ENCODE measurements around the gene HS3ST1. TPM values are rescaled to one million over a fixed set of nuclear protein-coding genes. Genes with fewer than 3 reads are reported as not detected.

HS3ST1 gene
- total RNA-seq, 1 experiment from 2014 or later, result 134 TPM

DNA sequence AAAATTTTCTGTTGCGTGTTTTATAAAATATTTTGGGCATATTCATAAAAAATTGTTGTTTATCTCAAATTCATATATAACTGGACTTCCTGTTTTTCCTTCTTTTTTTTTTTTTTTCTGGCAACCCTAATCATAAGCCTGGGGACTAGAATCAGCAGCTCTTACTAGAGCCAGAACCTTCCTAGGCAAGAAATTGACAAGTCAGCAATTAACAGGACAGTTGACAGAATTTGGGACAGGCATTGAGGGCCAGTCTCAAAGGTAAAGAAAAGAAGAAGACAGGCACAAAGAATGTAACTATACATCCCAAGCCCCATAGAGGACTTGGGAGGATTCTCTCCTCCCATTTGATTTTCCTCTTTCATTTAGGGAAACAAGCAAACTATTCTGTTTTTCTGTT is 35.0 kb upstream of the HS3ST1 start:
- TF ChIP-seq SP1 (IDR thresholded peaks at IDR 0.05; ENCODE audit: low read depth) (no peak), ZNF274 (IDR thresholded peaks at IDR 0.05; ENCODE audit: low read depth, low read length) (no peak), RAD21 (IDR thresholded peaks at IDR 0.05; ENCODE audit: low read depth) (no peak), EZH2 (IDR thresholded peaks at IDR 0.05) (no peak), CBX3 (IDR thresholded peaks at IDR 0.05; ENCODE audit: low read depth) (no peak), POLR2AphosphoS5 (IDR thresholded peaks at IDR 0.05; ENCODE audit: low read depth, low read length) (no peak)
- TF ChIP-seq, protein P1, sequence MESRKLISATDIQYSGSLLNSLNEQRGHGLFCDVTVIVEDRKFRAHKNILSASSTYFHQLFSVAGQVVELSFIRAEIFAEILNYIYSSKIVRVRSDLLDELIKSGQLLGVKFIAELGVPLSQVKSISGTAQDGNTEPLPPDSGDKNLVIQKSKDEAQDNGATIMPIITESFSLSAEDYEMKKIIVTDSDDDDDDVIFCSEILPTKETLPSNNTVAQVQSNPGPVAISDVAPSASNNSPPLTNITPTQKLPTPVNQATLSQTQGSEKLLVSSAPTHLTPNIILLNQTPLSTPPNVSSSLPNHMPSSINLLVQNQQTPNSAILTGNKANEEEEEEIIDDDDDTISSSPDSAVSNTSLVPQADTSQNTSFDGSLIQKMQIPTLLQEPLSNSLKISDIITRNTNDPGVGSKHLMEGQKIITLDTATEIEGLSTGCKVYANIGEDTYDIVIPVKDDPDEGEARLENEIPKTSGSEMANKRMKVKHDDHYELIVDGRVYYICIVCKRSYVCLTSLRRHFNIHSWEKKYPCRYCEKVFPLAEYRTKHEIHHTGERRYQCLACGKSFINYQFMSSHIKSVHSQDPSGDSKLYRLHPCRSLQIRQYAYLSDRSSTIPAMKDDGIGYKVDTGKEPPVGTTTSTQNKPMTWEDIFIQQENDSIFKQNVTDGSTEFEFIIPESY (IDR thresholded peaks at IDR 0.05; ENCODE audit: extremely low read depth, insufficient replicate concordance, low read length), result no peak
- TF ChIP-seq, protein P2, sequence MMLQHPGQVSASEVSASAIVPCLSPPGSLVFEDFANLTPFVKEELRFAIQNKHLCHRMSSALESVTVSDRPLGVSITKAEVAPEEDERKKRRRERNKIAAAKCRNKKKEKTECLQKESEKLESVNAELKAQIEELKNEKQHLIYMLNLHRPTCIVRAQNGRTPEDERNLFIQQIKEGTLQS (IDR thresholded peaks at IDR 0.05), result no peak
- TF ChIP-seq, protein P3, sequence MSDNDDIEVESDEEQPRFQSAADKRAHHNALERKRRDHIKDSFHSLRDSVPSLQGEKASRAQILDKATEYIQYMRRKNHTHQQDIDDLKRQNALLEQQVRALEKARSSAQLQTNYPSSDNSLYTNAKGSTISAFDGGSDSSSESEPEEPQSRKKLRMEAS (IDR thresholded peaks at IDR 0.05), result no peak
- TF ChIP-seq, protein P4, sequence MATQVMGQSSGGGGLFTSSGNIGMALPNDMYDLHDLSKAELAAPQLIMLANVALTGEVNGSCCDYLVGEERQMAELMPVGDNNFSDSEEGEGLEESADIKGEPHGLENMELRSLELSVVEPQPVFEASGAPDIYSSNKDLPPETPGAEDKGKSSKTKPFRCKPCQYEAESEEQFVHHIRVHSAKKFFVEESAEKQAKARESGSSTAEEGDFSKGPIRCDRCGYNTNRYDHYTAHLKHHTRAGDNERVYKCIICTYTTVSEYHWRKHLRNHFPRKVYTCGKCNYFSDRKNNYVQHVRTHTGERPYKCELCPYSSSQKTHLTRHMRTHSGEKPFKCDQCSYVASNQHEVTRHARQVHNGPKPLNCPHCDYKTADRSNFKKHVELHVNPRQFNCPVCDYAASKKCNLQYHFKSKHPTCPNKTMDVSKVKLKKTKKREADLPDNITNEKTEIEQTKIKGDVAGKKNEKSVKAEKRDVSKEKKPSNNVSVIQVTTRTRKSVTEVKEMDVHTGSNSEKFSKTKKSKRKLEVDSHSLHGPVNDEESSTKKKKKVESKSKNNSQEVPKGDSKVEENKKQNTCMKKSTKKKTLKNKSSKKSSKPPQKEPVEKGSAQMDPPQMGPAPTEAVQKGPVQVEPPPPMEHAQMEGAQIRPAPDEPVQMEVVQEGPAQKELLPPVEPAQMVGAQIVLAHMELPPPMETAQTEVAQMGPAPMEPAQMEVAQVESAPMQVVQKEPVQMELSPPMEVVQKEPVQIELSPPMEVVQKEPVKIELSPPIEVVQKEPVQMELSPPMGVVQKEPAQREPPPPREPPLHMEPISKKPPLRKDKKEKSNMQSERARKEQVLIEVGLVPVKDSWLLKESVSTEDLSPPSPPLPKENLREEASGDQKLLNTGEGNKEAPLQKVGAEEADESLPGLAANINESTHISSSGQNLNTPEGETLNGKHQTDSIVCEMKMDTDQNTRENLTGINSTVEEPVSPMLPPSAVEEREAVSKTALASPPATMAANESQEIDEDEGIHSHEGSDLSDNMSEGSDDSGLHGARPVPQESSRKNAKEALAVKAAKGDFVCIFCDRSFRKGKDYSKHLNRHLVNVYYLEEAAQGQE (IDR thresholded peaks at IDR 0.05; ENCODE audit: low read depth), result no peak
- ChIA-PET RAD21 (ENCODE audit: low non-redundant PET in 1 of 2, low total read pairs in 2 of 2, uncharacterized antibody in 2 of 2, unreplicated experiment in 2 of 2) (no interaction called here), CTCF (no interaction called here), POLR2A (interaction anchor here (1.1 kb wide), 1 partner anchor 18 kb away, joined by 3 read pairs; no protein-coding TSS in a partner anchor)
- Histone ChIP-seq H3K36me3 (ENCODE audit: control insufficient read depth in 1 of 2, insufficient read depth in 2 of 2, low read length in 2 of 2) (no peaks in the 10 kb centered on the region), H2AFZ (ENCODE audit: low read depth, low read length, poor library complexity, severe bottlenecking) (no peak overlapping the region), H3K79me2 (ENCODE audit: insufficient read depth, low read length) (no peaks in the 10 kb centered on the region), H3K4me2 (ENCODE audit: low read length) (no peak overlapping the region), H3K4me1 (ENCODE audit: control insufficient read depth in 1 of 2, insufficient read depth in 2 of 2, low read length in 2 of 2) (0 out of 4 replicates have a peak, but pooled peaks cover 0 to 2% of the 10 kb centered on the region in 2 experiments), H3K9me3 (ENCODE audit: control insufficient read depth in 1 of 2, insufficient read depth in 1 of 2, low read depth in 1 of 2, low read length in 2 of 2) (no peaks in the 10 kb centered on the region), H4K20me1 (ENCODE audit: insufficient read depth) (no peaks in the 10 kb centered on the region), H3K4me3 (replicated peaks in 1 of 2; ENCODE audit: low read depth in 1 of 2, low read length in 2 of 2) (no peak overlapping the region), H3K9me2 (ENCODE audit: insufficient read depth) (no peaks in the 10 kb centered on the region), H3K9ac (ENCODE audit: low read length) (no peak overlapping the region), H3K27ac (ENCODE audit: low read depth, low read length) (no peak overlapping the region), H3K27me3 (ENCODE audit: insufficient read depth, low read length) (no peaks in the 10 kb centered on the region)
- DNase-seq (ENCODE audit: low read depth, low spot score), result no peak
- ATAC-seq, result no peak
- BruUV-seq (replicated peaks), result no TSS peak
- intact Hi-C loops (cut with micrococcal nuclease), result no loop called here

Measured in HCT116 (cell line).